ENCODE data around the gene LSAMP.

DNA sequence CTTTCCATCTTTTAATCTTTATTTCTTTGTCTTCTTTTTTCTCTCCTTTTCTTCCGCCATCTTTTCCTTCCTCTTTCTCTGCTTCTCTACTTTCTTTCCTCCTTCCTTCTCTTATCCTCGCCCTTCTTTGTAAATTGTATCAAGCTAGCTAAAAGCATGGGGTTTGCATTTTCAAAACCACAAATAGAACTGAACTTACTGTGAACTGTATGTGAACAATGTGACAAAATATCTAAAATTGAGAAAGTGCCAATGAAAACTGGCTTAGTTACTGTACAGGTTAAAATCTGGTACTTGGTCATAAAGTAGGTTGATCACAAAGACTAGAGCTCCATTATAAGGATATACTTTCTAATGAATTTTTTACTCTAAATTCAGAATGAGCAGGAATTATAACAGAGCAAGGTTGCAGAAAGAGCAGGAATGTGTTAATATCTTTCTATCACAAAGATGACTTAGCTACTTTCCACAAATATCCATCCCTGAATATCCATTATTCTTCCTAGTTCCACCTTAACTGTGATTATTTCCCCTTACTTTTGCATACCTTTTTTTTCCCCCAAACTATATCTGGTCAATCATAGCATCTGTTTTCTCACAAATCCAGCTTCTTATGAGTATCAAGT, 122.4 kb downstream of the LSAMP start:
- no peak for TF ChIP-seq POLR2AphosphoS5 (IDR thresholded peaks at IDR 0.05; ENCODE audit: insufficient read depth, low read depth, low read length)
- TF ChIP-seq, protein P1, sequence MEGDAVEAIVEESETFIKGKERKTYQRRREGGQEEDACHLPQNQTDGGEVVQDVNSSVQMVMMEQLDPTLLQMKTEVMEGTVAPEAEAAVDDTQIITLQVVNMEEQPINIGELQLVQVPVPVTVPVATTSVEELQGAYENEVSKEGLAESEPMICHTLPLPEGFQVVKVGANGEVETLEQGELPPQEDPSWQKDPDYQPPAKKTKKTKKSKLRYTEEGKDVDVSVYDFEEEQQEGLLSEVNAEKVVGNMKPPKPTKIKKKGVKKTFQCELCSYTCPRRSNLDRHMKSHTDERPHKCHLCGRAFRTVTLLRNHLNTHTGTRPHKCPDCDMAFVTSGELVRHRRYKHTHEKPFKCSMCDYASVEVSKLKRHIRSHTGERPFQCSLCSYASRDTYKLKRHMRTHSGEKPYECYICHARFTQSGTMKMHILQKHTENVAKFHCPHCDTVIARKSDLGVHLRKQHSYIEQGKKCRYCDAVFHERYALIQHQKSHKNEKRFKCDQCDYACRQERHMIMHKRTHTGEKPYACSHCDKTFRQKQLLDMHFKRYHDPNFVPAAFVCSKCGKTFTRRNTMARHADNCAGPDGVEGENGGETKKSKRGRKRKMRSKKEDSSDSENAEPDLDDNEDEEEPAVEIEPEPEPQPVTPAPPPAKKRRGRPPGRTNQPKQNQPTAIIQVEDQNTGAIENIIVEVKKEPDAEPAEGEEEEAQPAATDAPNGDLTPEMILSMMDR (IDR thresholded peaks at IDR 0.05; ENCODE audit: extremely low read depth in 1 of 2, insufficient read depth in 1 of 2, low read depth in 1 of 2, low read length in 2 of 2) = no peak
